Stimulated activated CD4-positive, alpha-beta T cell treated with anti-CD3 and anti-CD28 coated beads, Interleukin-12 subunit alpha, Interleukin-12 subunit beta, amount 100 ng/mL, for 24 hours (primary cell): ENCODE results near the gene XRRA1.
"Not testable (repeated sequence)": the region's sequence is repeated elsewhere in the genome, so short reads cannot be mapped to it uniquely, and the experiment has no call there.

Experiments
- DNase-seq, 2 experiments: peaks; one replicate each; pipeline ENCODE4 v3.0.0-alpha.2; 2020; ENCODE audit warnings: low read depth in 2 of 2

The XRRA1 gene

DNA sequence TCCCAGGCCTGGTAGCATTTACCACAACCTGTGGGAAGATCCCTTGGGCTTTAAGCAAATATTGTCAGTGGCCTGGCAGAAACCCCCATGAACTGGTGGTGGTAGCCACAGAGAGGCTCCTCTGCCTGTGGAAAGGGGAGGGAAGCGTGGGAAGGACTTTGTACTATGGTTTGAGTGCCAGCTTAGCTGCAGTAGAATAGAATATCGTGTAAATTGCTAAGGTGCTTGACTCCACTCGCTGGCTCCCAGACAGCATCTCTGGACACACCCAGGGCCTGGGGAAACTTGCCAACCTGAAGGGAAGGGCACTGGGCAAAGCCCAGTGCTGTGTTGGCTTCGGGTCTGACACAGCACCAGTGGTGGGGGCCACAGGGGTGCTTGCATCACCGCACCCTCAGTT, 52.6 kb downstream of the XRRA1 start:
- no peak for DNase-seq

DNA sequence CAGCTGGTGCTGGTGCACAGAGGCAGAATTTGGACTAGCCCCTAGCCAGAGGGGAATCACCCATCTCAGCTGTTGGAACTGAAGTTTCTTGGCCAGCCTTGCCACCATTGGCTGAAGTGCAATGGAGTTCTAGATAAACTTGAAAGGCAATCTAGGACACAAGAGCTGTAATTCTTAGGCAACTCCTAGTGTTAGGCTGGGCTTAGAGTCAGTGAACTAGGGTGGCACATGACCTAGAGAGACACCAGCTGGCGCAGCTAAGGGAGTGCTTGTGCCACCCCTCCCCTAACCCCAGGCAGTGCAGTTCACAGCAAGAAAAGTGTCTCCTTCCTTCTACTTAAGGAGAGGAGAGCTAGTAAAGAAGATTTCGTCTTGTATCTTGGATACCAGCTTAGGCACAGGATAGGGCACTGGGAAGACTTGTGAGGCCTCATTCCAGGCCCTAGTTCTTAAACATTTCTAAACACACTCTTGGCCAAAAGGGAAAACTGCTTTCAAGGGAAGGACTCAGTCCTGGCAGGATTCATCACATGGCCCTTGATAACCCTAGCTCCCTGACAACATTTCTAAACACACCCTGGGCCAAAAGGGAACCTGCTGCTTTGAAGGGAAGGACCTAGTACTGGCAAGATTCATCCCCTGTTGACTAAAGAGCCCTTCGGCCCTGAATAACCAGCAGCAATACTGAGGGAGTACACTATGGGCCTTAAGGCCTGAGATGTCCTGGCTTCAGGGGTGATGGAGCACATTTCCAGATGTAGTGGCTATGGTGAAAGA, 53.4 kb downstream of the XRRA1 start:
- DNase-seq, result no peak

DNA sequence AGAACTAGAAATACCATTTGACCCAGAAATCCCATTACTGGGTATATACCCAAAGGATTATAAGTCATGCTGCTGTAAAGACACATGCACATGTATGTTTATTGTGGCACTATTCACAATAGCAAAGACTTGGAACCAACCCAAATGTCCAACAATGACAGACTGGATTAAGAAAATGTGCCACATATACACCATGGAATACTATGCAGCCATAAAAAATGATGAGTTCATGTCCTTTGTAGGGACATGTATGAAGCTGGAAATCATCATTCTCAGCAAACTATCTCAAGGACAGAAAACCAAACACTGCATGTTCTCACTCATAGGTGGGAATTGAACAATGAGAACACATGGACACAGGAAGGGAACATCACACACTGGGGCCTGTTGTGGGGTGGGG, 55.9 kb downstream of the XRRA1 start:
- DNase-seq, result not testable (repeated sequence)

DNA sequence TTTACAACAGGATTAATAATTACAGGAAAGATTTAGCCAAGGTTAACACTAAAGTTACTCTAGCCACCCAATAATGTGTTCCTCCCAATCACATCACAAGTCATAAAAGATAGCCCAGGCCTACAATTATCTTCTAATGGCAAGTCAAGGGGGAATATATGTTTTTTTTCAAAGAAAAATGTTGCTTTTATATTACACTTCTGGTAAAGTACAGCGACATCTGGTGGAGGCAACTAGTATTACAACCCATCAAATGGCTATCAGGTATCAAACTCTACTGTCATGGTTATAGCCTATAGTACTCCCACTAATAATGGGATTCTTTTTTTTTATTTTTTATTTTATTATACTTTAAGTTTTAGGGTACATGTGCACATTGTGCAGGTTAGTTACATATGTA, 71.8 kb downstream of the XRRA1 start:
- DNase-seq, result no peak

DNA sequence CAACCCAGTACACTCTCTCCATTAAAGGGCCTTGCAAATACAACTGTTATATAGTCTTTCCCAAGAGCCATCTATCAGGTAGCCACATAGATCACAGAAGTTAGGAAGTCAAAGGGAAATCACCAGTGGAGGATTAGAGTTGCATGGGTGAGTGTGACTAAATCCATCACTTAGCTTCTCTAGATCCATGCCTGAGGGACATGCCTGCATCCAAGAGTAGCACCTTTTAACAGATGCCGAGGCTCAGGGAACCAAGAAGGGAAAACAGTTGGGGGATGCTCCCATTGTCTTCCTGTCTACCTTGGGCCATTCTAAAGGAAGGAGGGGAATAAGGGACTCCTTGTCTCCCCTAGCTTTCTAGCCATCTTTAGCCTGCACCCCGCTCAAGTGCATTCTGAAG, 77.9 kb downstream of the XRRA1 start:
- DNase-seq, result no peak

DNA sequence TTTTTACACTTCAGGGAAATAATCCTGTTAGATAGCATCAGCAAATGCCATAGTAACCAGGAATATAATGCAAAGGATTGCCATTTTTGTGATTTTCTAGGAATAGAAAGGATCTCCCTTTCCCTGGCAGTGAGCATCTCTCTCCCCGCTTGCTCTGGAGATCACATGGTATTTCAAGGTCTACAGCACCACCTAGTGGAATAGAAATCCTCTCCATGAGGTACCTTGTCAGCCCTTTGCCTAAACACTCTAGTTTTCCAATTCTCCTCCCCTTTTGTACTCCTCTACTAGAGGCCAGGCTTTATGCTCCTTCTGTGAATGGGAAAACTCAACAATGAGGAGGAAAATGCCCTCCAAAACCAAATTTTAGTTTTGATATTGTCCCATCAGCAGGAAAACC, 78.4 kb downstream of the XRRA1 start:
- no peak for DNase-seq

DNA sequence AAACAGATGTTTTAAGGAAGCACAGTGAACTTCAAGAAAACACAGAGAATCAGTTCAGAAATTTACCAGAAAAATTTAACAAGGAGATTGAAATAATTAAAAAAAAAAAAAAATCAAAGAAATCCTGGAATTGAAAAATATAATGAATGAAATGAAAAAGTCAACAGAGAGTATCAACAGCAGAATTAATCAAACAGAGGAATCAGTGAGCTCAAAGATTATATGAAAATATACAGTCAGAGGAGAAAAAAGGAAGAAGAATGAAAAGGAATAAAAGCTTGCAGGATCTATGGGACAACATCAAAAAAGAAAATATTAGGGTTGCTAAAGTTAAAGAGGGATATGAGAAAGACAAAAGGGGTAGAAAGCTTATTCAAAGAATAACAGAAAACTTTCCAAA, 82.3 kb downstream of the XRRA1 start:
- no peak for DNase-seq

DNA sequence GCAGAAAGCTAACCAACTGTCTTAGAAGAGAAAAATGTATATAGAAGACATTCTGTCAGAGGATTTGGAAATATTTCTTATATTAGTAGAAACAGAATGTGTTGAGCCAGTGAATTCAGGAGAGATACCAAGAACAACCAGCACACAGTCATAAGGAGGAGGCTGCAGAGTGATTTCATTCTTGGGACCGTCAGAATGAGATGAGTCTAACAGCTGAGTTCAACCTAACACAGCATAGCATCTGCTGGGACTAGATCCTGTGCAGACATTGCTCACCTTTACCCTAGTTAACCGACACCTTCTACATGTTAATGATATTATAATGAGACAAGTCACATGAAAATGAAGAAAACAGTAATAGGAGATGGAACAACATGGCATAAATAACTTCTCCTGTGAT, 85.5 kb downstream of the XRRA1 start:
- no peak for DNase-seq

DNA sequence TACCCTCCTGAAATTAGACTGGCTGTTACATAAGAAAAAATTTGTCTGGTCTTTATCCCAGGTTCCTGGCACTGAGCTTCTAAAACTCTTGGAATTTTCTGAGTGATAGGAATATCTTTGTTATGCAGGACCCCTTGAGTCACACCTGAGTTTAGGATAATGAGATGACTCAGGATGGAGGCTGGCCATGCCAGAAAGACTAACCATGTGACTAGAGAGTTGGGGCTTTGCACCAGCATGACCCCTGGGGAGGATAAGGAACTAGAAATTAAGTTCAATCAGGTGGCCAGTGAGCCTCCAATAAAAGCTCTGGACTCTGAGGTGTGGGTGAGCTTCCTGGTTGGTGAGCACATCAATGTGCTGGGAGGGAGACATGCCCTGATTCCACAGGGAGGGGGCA, 88.1 kb downstream of the XRRA1 start:
- no peak for DNase-seq

DNA sequence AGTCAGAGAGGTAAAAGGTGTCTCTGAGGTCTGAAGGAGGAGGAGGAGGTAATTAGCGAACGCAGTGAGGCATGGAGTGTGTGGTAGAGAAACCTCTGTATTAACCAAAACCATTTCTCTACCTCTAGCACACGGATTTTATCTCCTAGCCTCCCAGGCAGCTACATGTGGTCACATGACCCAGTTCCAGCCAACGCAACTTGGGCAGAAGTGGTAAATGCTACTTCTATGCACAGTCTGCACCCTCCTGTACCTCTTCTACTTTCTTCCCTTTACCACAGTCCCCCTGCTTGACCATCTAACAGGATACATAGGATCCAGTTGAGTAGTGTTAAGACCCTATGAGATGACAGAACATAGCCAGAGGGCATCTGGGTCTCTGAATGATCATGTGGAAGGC, 95.7 kb downstream of the XRRA1 start:
- no peak for DNase-seq

DNA sequence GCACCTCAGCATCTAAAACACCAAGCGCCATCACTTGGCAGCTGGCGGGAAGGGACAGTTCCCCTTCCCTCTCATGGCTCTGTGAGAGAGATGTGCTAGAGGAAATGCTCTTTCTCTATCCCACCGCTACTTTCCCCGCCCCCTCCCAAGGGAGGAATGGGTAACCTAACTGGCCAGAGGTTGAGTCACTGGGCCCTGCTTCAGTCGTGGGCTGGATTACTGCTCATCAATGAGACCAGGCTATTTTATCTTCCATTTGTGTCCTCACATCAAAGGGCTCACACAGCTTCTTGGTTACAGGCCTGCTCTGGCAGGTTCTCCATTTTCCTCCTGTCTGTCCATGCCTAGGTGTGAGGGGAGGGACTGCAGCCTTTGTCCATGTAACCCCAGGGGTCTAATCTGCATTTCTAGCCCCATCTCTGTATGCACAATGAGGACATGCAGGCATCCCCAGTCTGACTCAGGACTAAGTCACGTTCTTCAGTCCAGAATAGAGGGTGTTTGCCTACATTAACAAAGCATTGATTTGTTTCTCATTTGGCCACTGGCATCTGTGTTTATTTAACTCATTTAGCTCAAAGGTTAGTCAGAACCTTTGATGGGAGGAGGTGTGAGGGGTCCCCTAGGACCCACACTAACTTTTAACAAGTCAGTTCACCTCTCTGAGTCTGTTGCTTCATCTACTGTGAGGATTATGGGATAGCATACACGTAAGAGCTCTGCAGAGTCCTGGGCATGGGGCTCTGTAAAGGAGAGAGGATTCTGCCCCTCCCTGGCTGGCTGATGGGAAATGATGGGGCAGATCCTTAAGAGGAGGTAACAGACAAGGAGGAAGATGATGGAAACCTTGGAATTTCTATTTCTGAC, 99.1 kb downstream of the XRRA1 start:
- DNase-seq, result no peak

DNA sequence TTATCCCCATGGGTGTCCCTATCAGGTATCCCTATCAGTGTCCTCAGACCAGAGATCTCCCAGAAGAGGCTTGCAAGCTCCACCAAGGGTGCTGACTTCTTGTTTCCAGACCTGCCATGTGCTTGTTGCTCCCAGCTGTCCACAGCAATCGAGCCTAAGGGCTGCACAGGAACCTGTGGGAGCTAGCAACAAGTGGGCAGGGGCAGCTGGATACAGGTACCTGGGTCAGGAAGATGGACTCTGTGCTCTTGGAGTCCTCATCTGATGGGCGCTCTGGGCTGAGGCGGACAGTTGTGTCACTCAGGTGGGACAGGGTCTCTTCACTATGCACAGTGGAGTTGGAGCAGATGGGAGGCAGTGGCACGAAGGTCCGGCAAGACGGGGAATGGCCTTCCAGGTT, 101.0 kb downstream of the XRRA1 start:
- no peak for DNase-seq

DNA sequence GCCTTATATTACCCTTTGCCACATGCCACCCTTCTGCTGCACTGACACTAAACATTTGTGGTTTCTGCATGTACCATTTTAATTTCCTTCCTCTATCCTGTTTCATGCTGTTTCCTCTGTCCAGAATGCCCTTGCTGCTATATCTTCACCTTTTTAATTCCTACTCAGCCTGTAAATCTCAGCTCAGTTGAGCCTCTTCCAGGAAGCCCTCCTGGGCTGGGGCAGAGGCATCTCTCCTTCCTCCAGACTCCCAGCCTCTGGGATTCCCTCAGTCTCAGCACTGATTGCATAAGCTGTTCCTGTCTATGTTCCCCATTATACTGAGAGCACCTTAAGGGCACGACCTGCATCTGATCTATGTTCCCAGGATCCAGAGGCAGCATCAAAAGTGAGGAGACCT, 101.5 kb downstream of the XRRA1 start:
- DNase-seq, result no peak

DNA sequence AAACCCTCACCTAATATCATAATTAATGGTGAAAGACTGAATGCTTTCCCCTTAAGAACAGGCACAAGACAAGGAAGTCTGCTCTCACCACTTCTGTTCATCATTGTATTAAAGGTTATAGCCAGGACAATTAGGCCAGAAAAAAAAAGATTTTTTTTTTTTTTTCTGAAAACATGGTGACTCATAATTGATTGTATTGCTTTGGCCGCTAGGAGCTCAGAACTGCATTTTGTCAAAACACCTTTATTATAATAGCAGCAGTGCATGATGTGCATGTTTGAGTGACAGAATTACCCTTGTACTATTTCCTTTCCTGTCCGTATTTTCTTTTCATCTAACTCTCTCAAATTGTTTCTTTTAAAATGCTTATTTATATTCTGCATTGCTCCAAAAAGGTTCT, 102.1 kb downstream of the XRRA1 start:
- no peak for DNase-seq

DNA sequence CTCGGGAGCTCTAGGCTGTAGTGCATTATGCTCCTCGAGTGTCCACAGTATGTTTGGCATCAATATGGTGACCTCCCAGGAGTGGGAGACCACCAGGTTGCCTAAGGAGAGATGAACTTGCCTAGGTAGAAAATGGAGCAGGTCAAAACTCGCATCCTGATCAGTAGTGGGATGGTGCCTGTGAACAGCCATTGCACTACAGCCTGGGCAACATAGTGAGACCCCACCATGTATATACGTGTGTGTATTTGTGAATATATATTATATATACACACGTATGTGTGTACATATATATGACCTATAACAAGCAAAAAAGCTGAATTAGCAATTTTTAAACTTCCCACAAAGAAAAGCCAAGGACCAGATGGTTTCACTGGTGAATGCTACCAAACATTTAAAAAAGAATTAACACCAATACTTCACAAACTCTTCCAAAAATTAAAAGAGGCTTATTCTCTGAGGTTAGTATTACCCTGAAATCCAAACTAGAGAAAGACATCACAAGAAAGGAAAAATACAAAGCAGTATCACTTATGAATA, 102.8 kb downstream of the XRRA1 start:
- no peak for DNase-seq

DNA sequence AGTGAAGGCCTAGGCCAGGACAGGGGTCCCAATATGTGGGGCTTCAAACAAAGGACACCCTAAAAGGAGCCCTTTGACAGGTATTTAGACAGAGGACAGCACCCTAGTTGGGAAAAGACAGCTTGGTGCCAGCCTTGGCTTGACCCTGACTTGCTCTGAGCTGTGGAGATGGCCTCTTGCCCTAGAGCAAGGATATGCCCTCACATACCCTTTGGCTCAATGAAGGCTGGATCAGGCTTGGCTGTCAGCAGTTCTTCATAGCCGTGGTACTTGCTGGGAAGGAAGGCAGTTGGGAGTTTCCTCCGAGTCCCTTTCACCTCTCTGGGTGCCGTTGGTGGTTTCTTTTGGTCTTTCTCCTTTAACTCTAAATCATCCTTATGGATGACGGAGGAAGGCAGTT, 104.0 kb downstream of the XRRA1 start:
- DNase-seq, result no peak

DNA sequence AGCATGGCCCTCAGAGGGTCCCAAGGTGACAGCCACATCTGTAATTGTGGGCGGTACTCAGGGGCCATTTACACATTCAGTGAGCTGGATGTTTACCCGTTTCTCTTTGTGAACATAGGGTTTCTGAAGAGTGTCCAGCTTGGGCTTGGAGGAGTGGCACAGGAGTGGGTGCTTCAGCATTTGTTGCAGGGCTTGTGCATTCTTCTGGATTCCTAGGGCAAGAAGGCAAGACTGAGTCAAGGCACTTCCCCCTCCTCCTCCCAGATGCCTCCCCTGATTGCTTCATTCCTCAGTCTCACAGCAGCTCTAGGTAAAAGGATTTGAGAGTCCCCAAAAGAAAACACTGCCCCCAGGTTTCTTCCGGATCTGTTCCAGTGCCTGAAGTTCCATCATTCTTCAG, 104.8 kb downstream of the XRRA1 start:
- no peak for DNase-seq

DNA sequence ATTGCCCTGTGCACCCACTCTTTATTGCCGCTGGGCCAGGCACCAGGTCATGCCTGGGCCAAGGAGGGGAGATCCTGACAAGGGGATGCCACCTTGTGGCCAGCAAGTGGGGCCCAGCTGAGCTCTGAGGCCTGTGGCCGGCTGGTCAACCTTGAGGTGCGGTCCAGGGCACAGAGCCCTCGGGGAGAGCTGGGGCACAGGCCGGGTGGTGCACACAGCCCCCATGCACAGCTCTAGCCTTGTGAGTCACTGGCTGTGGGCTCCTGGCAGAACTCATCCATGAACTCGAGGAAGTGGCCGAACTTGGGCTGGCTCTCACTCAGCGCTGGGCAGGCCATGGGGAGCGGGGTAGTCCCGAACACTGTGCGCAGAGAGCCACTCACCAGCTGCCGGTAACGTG, 105.9 kb downstream of the XRRA1 start:
- no peak for DNase-seq

DNA sequence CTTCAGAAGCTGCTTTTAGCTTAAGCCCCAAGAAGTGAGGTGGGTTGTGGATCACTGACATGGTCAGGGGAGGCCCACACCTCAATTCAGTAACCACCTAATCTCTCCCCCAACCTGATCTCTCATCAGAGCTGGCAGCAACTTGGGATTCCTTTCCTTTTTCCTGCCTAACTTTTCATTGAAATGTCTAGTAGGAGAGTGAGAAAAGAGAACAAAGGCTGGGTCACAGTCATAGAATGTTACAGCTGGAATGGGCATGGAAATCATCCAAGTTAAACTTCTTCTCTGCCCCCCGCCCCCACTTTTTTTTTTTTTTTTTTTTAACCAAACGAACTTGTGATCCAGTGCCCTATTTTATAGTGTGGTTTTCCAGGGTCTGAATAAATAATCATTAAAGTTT, 108.4 kb downstream of the XRRA1 start:
- DNase-seq, result no peak

DNA sequence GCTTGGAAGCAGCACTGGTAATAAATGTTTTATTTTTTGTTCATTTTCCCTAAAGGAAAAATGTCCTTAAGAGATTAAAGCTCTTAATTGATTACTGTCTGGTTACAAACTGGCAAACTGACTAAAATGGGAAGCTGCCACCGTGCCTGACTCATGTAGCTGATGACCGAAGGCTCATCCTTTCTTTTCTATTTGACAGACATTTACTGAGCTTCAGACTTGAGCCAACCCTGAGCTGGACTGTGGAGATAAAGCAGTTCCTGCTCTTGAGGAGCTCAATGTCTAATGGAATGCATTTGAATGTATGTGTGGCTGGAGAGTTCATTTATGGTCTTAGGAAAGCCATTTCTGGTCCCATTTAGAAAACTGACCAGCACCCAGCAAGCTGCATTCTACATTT, 108.9 kb downstream of the XRRA1 start:
- no peak for DNase-seq

DNA sequence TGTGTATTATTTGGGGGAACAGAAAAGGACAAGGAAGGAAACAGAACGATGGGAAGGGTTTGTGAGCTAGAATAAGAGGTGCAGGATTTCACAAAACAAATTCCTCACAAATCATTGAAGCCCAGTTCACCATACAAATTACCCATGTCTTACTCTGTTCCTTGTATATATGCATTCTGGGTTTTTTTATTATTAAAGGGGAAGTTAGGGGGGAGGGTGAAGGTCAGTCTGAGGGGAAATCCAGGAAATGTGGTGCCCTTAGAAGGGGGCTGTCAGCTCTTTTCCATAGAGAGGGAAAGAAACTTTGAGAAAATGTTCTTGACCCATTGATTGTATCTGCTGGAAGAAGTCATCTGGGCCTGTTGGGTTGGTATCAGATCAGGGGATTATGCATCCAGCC, 109.4 kb downstream of the XRRA1 start:
- DNase-seq, result no peak

DNA sequence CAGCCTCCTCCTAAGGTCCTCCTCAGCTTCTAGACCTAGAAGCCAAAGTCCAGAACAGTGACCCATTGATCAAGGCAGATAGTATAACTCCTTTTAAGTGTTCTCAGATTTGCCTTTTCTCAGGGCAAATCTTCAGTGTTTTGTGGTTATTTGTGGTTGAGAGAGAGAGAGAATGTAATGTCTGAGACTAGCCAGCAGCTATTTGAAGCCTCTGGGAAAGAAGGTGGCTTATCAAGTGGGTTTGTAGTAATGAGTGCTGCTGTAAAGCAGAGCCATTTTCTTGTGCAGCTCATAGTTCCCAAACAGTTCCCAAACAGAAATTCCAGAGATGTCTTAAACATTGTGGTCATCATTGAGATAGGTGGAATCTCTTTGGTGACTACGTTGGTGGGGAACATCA, 110.7 kb downstream of the XRRA1 start:
- DNase-seq, result no peak

DNA sequence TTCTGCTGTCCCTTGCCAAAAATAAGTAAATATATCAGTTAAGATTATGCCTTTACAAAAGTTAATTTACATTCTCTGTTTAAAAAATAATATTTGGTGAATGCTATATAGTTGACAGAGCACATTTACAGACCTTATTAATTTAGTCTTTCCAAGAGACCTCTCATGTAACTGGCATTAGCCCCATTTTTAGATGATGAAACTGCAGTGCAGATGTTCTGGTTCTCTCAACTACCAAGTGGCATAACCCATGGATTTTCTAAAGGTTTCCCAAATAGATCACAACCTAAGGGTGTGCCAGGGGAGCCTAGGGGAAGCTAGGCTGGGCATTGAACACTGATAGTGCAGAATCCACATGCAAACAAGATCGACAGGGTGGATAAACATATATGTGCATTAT, 111.7 kb downstream of the XRRA1 start:
- DNase-seq, result no peak
